ENCODE data around the gene NAV1.

DNA sequence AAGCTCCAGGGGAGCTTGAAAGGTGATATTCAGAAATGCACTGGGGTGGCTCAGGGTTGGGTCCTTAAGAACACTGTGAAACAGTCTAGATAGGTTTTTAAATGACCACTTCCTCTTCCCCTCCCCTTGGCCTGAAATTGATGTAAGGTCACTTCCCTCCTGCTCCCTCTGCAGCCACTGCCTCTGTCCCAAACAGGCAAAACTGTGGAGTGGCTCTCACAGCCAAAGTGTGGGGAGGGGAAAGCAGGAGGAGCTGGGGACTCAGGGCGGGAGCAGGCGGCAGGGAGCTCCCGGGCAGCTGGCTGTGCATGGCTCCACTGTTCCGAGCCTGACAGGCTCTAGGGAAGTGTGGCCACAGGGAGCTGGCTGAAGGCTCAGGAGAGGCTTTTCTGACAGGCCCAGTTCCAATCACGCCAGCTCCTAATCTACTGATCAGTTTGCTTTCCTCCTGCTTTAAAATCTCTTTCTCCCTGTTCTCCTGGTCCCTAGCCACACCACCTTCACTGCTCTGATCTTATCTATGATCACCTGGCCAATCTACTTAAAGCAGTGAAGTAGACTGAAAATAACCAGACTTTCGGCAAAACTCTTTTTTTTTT lies 26.9 kb upstream of the NAV1 start:
- TF ChIP-seq, protein P1, sequence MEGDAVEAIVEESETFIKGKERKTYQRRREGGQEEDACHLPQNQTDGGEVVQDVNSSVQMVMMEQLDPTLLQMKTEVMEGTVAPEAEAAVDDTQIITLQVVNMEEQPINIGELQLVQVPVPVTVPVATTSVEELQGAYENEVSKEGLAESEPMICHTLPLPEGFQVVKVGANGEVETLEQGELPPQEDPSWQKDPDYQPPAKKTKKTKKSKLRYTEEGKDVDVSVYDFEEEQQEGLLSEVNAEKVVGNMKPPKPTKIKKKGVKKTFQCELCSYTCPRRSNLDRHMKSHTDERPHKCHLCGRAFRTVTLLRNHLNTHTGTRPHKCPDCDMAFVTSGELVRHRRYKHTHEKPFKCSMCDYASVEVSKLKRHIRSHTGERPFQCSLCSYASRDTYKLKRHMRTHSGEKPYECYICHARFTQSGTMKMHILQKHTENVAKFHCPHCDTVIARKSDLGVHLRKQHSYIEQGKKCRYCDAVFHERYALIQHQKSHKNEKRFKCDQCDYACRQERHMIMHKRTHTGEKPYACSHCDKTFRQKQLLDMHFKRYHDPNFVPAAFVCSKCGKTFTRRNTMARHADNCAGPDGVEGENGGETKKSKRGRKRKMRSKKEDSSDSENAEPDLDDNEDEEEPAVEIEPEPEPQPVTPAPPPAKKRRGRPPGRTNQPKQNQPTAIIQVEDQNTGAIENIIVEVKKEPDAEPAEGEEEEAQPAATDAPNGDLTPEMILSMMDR (IDR thresholded peaks at IDR 0.05), result no peak
- TF ChIP-seq KDM5A (IDR thresholded peaks at IDR 0.05) (no peak), SMC3 (IDR thresholded peaks at IDR 0.05) (no peak), POLR2A (IDR thresholded peaks at IDR 0.05; ENCODE audit: low read length) (no peak), TP53 (CRISPR knock-in tag; IDR thresholded peaks at IDR 0.05) (no peak), EP300 (IDR thresholded peaks at IDR 0.05) (no peak), MAFK (IDR thresholded peaks at IDR 0.05; ENCODE audit: partially characterized antibody) (no peak), POLR2AphosphoS2 (conservative IDR thresholded peaks at IDR 0.05; ENCODE audit: low read length) (no peak), RFX5 (IDR thresholded peaks at IDR 0.05) (no peak), CEBPB (IDR thresholded peaks at IDR 0.05) (no peak)
- TF ChIP-seq, protein P2, sequence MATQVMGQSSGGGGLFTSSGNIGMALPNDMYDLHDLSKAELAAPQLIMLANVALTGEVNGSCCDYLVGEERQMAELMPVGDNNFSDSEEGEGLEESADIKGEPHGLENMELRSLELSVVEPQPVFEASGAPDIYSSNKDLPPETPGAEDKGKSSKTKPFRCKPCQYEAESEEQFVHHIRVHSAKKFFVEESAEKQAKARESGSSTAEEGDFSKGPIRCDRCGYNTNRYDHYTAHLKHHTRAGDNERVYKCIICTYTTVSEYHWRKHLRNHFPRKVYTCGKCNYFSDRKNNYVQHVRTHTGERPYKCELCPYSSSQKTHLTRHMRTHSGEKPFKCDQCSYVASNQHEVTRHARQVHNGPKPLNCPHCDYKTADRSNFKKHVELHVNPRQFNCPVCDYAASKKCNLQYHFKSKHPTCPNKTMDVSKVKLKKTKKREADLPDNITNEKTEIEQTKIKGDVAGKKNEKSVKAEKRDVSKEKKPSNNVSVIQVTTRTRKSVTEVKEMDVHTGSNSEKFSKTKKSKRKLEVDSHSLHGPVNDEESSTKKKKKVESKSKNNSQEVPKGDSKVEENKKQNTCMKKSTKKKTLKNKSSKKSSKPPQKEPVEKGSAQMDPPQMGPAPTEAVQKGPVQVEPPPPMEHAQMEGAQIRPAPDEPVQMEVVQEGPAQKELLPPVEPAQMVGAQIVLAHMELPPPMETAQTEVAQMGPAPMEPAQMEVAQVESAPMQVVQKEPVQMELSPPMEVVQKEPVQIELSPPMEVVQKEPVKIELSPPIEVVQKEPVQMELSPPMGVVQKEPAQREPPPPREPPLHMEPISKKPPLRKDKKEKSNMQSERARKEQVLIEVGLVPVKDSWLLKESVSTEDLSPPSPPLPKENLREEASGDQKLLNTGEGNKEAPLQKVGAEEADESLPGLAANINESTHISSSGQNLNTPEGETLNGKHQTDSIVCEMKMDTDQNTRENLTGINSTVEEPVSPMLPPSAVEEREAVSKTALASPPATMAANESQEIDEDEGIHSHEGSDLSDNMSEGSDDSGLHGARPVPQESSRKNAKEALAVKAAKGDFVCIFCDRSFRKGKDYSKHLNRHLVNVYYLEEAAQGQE (IDR thresholded peaks at IDR 0.05), result no peak
